ENCODE results near the gene PPARA. TPM values are rescaled to one million over a fixed set of nuclear protein-coding genes. Genes with fewer than 3 reads are reported as not detected.

The PPARA gene
- total and polyA plus RNA-seq, 5 donors, result 22.9 to 85.2 (median 71.4) TPM

- DNase-seq, result peak in 2 of 3 donors; percentile 85 to 86
- Histone ChIP-seq H3K27ac (ENCODE audit: low read length) (peak overlapping the region; percentile 65), H3K4me1 (ENCODE audit: control insufficient read depth, insufficient read depth, low read length) (peaks cover 33% of the 10 kb centered on the region), H3K9me3 (ENCODE audit: control insufficient read depth, low read length) (no peaks in the 10 kb centered on the region), H3K27me3 (ENCODE audit: control insufficient read depth, insufficient read depth) (no peaks in the 10 kb centered on the region), H3K4me3 (ENCODE audit: low read length) (no peak overlapping the region)
- 26% methylated on average over 35 of the region's 35 CpGs for WGBS
- intact Hi-C loops (cut with DNase I), result no loop called here
- ATAC-seq, result peak; percentile 1 to 5
Observed at GRCh38 chr22:46107089-46107664, 43.1 kb upstream of the PPARA start.

GRCh38 chr22:46107753-46108563, 42.4 kb upstream of the PPARA start:
- DNase-seq (peak in 1 of 3 donors; percentile 74), ATAC-seq (peak in 1 of 2 donors; percentile 0)
- Histone ChIP-seq H3K27ac (ENCODE audit: low read length) (peak overlapping the region; percentile 65), H3K4me1 (ENCODE audit: control insufficient read depth, insufficient read depth, low read length) (peaks cover 33% of the 10 kb centered on the region), H3K27me3 (ENCODE audit: control insufficient read depth, insufficient read depth) (no peaks in the 10 kb centered on the region), H3K4me3 (ENCODE audit: low read length) (no peak overlapping the region), H3K9me3 (ENCODE audit: control insufficient read depth, low read length) (no peaks in the 10 kb centered on the region)
- WGBS, result 49% methylated on average over 22 of the region's 22 CpGs
- intact Hi-C loops (cut with DNase I), result no loop called here

- WGBS, result 45% methylated on average over 20 of the region's 20 CpGs
- ATAC-seq (peak; percentile 32 to 50), DNase-seq (peak in 2 of 3 donors; percentile 72 to 88)
- H3K27me3 ChIP-seq (ENCODE audit: control insufficient read depth, insufficient read depth), result no peaks in the 10 kb centered on the region
- no peaks in the 10 kb centered on the region for H3K9me3 ChIP-seq (ENCODE audit: control insufficient read depth, low read length)
- H3K4me3 ChIP-seq (ENCODE audit: low read length), result no peak overlapping the region
- H3K4me1 ChIP-seq (ENCODE audit: control insufficient read depth, insufficient read depth, low read length), result peaks cover 33% of the 10 kb centered on the region
- peak overlapping the region; percentile 65 for H3K27ac ChIP-seq (ENCODE audit: low read length)
- intact Hi-C loops (cut with DNase I), result no loop called here
Observed at GRCh38 chr22:46108564-46109473, 41.5 kb upstream of the PPARA start.

- no peak for DNase-seq
- WGBS, result 76% methylated on average over 13 of the region's 13 CpGs
- no peaks in the 10 kb centered on the region for H3K27me3 ChIP-seq (ENCODE audit: control insufficient read depth, insufficient read depth)
- peak overlapping the region; percentile 40 for H3K27ac ChIP-seq (ENCODE audit: low read length)
- H3K4me1 ChIP-seq (ENCODE audit: control insufficient read depth, insufficient read depth, low read length), result peaks cover 30% of the 10 kb centered on the region
- no peaks in the 10 kb centered on the region for H3K9me3 ChIP-seq (ENCODE audit: control insufficient read depth, low read length)
- intact Hi-C loops (cut with DNase I), result loop anchor here in 2 of 4 donors (5.0 kb wide), 2 partner anchors 32 to 37 kb away; no protein-coding TSS in a partner anchor
- no peak overlapping the region for H3K4me3 ChIP-seq (ENCODE audit: low read length)
- no peak for ATAC-seq
Observed at GRCh38 chr22:46109474-46110003, 40.8 kb upstream of the PPARA start.

- no peaks in the 10 kb centered on the region for H3K9me3 ChIP-seq (ENCODE audit: control insufficient read depth, low read length)
- 72% methylated on average over 9 of the region's 9 CpGs for WGBS
- peak overlapping the region; percentile 19 for H3K27ac ChIP-seq (ENCODE audit: low read length)
- H3K4me1 ChIP-seq (ENCODE audit: control insufficient read depth, insufficient read depth, low read length), result peaks cover 25% of the 10 kb centered on the region
- DNase-seq (peak in 1 of 3 donors; percentile 62), ATAC-seq (no peak)
- intact Hi-C loops (cut with DNase I), result loop anchor here in 2 of 4 donors (5.0 kb wide), 2 partner anchors 33 to 38 kb away; no protein-coding TSS in a partner anchor
- no peaks in the 10 kb centered on the region for H3K27me3 ChIP-seq (ENCODE audit: control insufficient read depth, insufficient read depth)
- H3K4me3 ChIP-seq (ENCODE audit: low read length), result no peak overlapping the region
Observed at GRCh38 chr22:46110215-46110614, 40.1 kb upstream of the PPARA start.

- no peaks in the 10 kb centered on the region for H3K27me3 ChIP-seq (ENCODE audit: control insufficient read depth, insufficient read depth)
- no peak overlapping the region for H3K4me3 ChIP-seq (ENCODE audit: low read length)
- WGBS, result 37% methylated on average over 20 of the region's 20 CpGs
- intact Hi-C loops (cut with DNase I), result loop anchor here in 2 of 4 donors (5.0 kb wide), 2 partner anchors 34 to 39 kb away; no protein-coding TSS in a partner anchor
- ATAC-seq (no peak), DNase-seq (peak; percentile 67 to 87 (median 82))
- H3K27ac ChIP-seq (ENCODE audit: low read length), result peak overlapping the region; percentile 61
- no peaks in the 10 kb centered on the region for H3K9me3 ChIP-seq (ENCODE audit: control insufficient read depth, low read length)
- H3K4me1 ChIP-seq (ENCODE audit: control insufficient read depth, insufficient read depth, low read length), result peaks cover 20% of the 10 kb centered on the region
Observed at GRCh38 chr22:46111645-46112306, 38.5 kb upstream of the PPARA start.

GRCh38 chr22:46112405-46112804, 37.9 kb upstream of the PPARA start:
- Histone ChIP-seq H3K9me3 (ENCODE audit: control insufficient read depth, low read length) (no peaks in the 10 kb centered on the region), H3K27me3 (ENCODE audit: control insufficient read depth, insufficient read depth) (no peaks in the 10 kb centered on the region), H3K4me1 (ENCODE audit: control insufficient read depth, insufficient read depth, low read length) (peaks cover 20% of the 10 kb centered on the region), H3K4me3 (ENCODE audit: low read length) (no peak overlapping the region), H3K27ac (ENCODE audit: low read length) (peak overlapping the region; percentile 61)
- no peak for DNase-seq
- 58% methylated on average over 20 of the region's 20 CpGs for WGBS
- intact Hi-C loops (cut with DNase I), result loop anchor here in 2 of 4 donors (5.0 kb wide), 2 partner anchors 35 to 40 kb away; no protein-coding TSS in a partner anchor
- ATAC-seq, result no peak

- DNase-seq, result no peak
- intact Hi-C loops (cut with DNase I), result loop anchor here in 2 of 4 donors (5.0 kb wide), 2 partner anchors 36 to 41 kb away; no protein-coding TSS in a partner anchor
- Histone ChIP-seq H3K27ac (ENCODE audit: low read length) (peak overlapping the region; percentile 59), H3K4me1 (ENCODE audit: control insufficient read depth, insufficient read depth, low read length) (peaks cover 12% of the 10 kb centered on the region), H3K9me3 (ENCODE audit: control insufficient read depth, low read length) (no peaks in the 10 kb centered on the region), H3K27me3 (ENCODE audit: control insufficient read depth, insufficient read depth) (no peaks in the 10 kb centered on the region), H3K4me3 (ENCODE audit: low read length) (no peak overlapping the region)
- 64% methylated on average over 25 of the region's 25 CpGs for WGBS
- ATAC-seq, result no peak
Observed at GRCh38 chr22:46113110-46113909, 37.0 kb upstream of the PPARA start.

GRCh38 chr22:46113910-46114517, 36.3 kb upstream of the PPARA start:
- Histone ChIP-seq H3K27me3 (ENCODE audit: control insufficient read depth, insufficient read depth) (no peaks in the 10 kb centered on the region), H3K4me1 (ENCODE audit: control insufficient read depth, insufficient read depth, low read length) (peaks cover 11% of the 10 kb centered on the region), H3K4me3 (ENCODE audit: low read length) (no peak overlapping the region), H3K9me3 (ENCODE audit: control insufficient read depth, low read length) (no peaks in the 10 kb centered on the region), H3K27ac (ENCODE audit: low read length) (peak overlapping the region; percentile 59)
- 30% methylated on average over 21 of the region's 21 CpGs for WGBS
- peak; percentile 61 to 87 (median 85) for DNase-seq
- intact Hi-C loops (cut with DNase I), result loop anchor here in 2 of 4 donors (5.0 kb wide), 2 partner anchors 37 to 42 kb away; no protein-coding TSS in a partner anchor
- ATAC-seq, result peak; percentile 6 to 19

Measured in right cardiac atrium (tissue), 5 donors.